Caco-2 (cell line): Measurements from ENCODE around the gene NBAS. TPM values are rescaled to one million over a fixed set of nuclear protein-coding genes. Genes with fewer than 3 reads are reported as not detected.

Source experiments
- BruUV-seq: library from RNA; stranded (reverse); fragments of 400-500 nt; replicated peaks from 2 replicates; lab custom pipeline; 2021; lab: Mats Ljungman, UMichigan
- CTCF ChIA-PET: fragments of 300-600 bp; sonication (Branson Sonifier 250); formaldehyde crosslinking; loops from one replicate; lab custom pipeline; 2022; ENCODE audit warnings: antibody characterized with exemption; lab: Charles Lee
- POLR2A ChIA-PET: fragments of 300-600 bp; sonication (Branson Sonifier 250); formaldehyde crosslinking; loops from one replicate; lab custom pipeline; 2022; ENCODE audit warnings: antibody characterized with exemption; lab: Charles Lee
- DNase-seq, 2 experiments: peaks; one replicate each; pipeline versions ENCODE4 v3.0.0 to v3.0.0-alpha.2; 2020 to 2022
- H3K27me3 ChIP-seq: replicated peaks from 2 replicates; pipeline ENCODE4 v1.6.0; 2011; ENCODE audit warnings: low read length; ENCODE audit not compliant: control insufficient read depth, insufficient read depth
- H3K36me3 ChIP-seq: 2 replicates; pipeline ENCODE4 v1.5.1; 2011; ENCODE audit warnings: low read length; ENCODE audit not compliant: control insufficient read depth, insufficient read depth
- H3K4me1 ChIP-seq: fragments of 250-450 bp; sonication (Bioruptor Pico); 2 replicates; pipeline ENCODE4 v1.5.1; 2020; ENCODE audit warnings: mild to moderate bottlenecking
- H3K4me3 ChIP-seq: 2 replicates; pipeline ENCODE4 v1.5.1; 2011; ENCODE audit warnings: low read depth, mild to moderate bottlenecking, control low read depth, low read length
- H3K9me3 ChIP-seq: fragments of 250-450 bp; sonication (Bioruptor Pico); 2 replicates; pipeline ENCODE4 v1.5.1; 2020; ENCODE audit warnings: mild to moderate bottlenecking, moderate library complexity
- H3K27ac Mint-ChIP-seq: one replicate; pipeline ENCODE4 v1.8.0; 2022; ENCODE audit warnings: mixed read lengths; ENCODE audit not compliant: unreplicated experiment
- H3K27me3 Mint-ChIP-seq: one replicate; pipeline ENCODE4 v1.8.0; 2022; ENCODE audit warnings: mixed read lengths; ENCODE audit not compliant: insufficient read depth, unreplicated experiment
- H3K36me3 Mint-ChIP-seq: one replicate; pipeline ENCODE4 v1.8.0; 2022; ENCODE audit warnings: mild to moderate bottlenecking, mixed read lengths; ENCODE audit not compliant: insufficient read depth, unreplicated experiment
- H3K4me1 Mint-ChIP-seq: one replicate; pipeline ENCODE4 v1.8.0; 2022; ENCODE audit warnings: low read depth, mixed read lengths; ENCODE audit not compliant: unreplicated experiment
- H3K4me3 Mint-ChIP-seq: one replicate; pipeline ENCODE4 v1.8.0; 2022; ENCODE audit warnings: mild to moderate bottlenecking, moderate library complexity, mixed read lengths; ENCODE audit not compliant: unreplicated experiment
- H3K9me3 Mint-ChIP-seq: one replicate; pipeline ENCODE4 v1.8.0; 2022; ENCODE audit warnings: mixed read lengths; ENCODE audit not compliant: unreplicated experiment
- intact Hi-C: fragments of 100-400 bp; cut with micrococcal nuclease; formaldehyde crosslinking; loops from one replicate; pipeline ENCODE4 v1.10.0; 2022; ENCODE audit not compliant: unreplicated experiment
- total RNA-seq: library from RNA; stranded (reverse); gene quantifications from 2 replicates; pipeline ENCODE4 v1.2.3, GENCODE V29; 2022
- TF ChIP-seq, protein P1 (sequence below), 2 experiments: fragments of 200-600 bp in 1 of 2; IDR thresholded peaks; 1 replicate in 1 of 2; 2 replicates in 1 of 2; pipeline versions ENCODE4 v1.5.1 to v1.8.0; 2011 to 2022; ENCODE audit warnings: antibody characterized with exemption in 1 of 2, control low read depth in 1 of 2, inconsistent platforms in 1 of 2, low read depth in 1 of 2, low read length in 1 of 2, mild to moderate bottlenecking in 1 of 2, moderate library complexity in 1 of 2; ENCODE audit not compliant: insufficient read depth in 1 of 2, severe bottlenecking in 1 of 2, unreplicated experiment in 1 of 2

The NBAS gene
- total RNA-seq, 1 experiment from 2014 or later = 31.1 TPM

DNA sequence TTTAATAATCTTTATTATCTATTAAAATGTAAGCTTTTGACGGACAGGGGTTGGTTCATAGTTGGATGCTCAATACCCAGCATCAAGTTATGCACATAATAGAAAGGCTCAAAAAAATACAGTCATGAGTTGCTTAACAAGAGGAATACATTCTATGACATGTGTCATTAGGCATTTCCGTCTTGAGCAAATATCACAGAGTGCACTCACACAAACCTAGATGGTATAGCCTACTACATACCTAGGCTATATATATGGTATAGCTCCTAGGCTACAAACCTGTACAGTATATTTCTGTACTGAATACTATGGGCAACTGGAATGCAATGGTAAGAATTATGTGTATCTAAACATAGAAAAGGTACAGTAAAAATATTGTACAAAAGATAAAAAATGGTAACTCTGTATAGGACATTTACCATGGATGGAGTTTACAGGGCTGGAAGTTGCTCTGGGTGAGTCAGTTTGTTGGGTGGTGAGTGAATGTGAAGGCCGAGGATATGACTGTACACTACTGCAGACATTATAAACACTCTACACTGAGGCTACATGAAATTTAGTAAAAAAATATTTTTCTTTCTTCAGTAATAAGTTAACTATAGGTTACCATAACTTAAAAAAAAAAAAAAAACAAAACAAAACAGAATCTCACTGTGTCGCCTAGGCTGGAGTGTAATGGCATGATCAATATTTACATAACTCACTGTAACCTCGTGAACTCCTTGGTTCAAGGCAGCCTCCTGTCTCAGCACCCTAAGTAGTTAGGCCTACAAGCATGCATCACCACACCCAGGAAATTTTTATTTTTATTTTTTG lies 201.2 kb downstream of the NBAS start:
- CTCF ChIA-PET = no interaction called here
- no peaks in the 10 kb centered on the region for H3K9me3 Mint-ChIP-seq
- TF ChIP-seq, protein P1, sequence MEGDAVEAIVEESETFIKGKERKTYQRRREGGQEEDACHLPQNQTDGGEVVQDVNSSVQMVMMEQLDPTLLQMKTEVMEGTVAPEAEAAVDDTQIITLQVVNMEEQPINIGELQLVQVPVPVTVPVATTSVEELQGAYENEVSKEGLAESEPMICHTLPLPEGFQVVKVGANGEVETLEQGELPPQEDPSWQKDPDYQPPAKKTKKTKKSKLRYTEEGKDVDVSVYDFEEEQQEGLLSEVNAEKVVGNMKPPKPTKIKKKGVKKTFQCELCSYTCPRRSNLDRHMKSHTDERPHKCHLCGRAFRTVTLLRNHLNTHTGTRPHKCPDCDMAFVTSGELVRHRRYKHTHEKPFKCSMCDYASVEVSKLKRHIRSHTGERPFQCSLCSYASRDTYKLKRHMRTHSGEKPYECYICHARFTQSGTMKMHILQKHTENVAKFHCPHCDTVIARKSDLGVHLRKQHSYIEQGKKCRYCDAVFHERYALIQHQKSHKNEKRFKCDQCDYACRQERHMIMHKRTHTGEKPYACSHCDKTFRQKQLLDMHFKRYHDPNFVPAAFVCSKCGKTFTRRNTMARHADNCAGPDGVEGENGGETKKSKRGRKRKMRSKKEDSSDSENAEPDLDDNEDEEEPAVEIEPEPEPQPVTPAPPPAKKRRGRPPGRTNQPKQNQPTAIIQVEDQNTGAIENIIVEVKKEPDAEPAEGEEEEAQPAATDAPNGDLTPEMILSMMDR (IDR thresholded peaks at IDR 0.05; ENCODE audit: insufficient read depth in 1 of 2, low read depth in 1 of 2, low read length in 1 of 2, severe bottlenecking in 1 of 2, unreplicated experiment in 1 of 2) = no peak

DNA sequence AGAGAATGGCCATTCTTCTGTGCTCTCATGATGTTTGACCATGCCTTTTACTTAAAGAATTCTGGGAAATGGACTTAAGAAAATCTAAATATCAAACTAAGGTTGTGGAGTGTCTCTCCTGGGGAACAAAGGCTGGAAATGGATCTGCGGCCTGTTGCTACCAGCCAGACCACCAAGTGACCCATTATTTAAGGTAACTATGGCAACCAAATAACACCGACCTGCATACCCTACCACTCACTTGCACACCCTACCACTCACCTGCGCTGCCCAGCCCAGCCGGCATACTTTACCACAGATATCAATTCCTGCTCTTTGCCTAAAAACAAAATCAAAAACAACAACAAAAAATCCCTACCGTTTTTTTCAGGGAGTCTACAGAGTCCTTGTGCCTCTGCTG lies 203.2 kb downstream of the NBAS start:
- no TSS peak for BruUV-seq
- CTCF ChIA-PET = no interaction called here

More for the DNA sequence above, 201.2 kb downstream of the NBAS start:
- H3K27me3 Mint-ChIP-seq = no peaks in the 10 kb centered on the region
- peaks cover 15% of the 10 kb centered on the region for H3K36me3 Mint-ChIP-seq
- no peak overlapping the region for H3K27ac Mint-ChIP-seq
- no peaks in the 10 kb centered on the region for H3K36me3 ChIP-seq
- H3K27me3 ChIP-seq = no peaks in the 10 kb centered on the region
- H3K4me1 ChIP-seq = no peaks in the 10 kb centered on the region
- POLR2A ChIA-PET = no interaction called here
- no peak overlapping the region for H3K4me3 Mint-ChIP-seq
- no peaks in the 10 kb centered on the region for H3K4me1 Mint-ChIP-seq
- no peaks in the 10 kb centered on the region for H3K9me3 ChIP-seq
- intact Hi-C loops = no loop called here
- BruUV-seq = no TSS peak
- no peak for DNase-seq
- no peak overlapping the region for H3K4me3 ChIP-seq

DNA sequence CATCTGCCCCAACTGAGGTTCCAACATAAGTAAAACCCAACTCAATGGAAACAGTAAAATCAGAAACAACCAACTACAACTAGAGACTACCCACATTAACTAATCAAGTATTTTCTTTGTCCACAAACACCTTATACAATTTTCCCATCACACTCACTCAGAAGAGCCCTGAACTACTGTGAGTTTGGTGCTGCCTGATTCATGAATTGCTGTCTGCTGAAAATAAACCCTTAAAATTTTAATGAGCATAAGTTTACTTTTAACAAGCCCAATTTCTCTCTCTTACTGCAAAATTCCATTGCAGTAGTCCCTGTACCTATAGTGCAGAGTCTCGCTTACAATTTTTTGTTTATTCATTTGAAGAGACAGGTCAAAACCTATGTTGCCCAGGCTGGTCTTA lies 203.9 kb downstream of the NBAS start:
- no TSS peak for BruUV-seq
- no peak for DNase-seq
- Mint-ChIP-seq H3K36me3 (peaks cover 8% of the 10 kb centered on the region), H3K27me3 (no peaks in the 10 kb centered on the region), H3K4me1 (no peaks in the 10 kb centered on the region), H3K27ac (no peak overlapping the region), H3K9me3 (no peaks in the 10 kb centered on the region), H3K4me3 (no peak overlapping the region)
- intact Hi-C loops = no loop called here
- H3K36me3 ChIP-seq = no peaks in the 10 kb centered on the region
- H3K27me3 ChIP-seq = no peaks in the 10 kb centered on the region
- POLR2A ChIA-PET = no interaction called here
- no peak overlapping the region for H3K4me3 ChIP-seq
- CTCF ChIA-PET = no interaction called here
- no peaks in the 10 kb centered on the region for H3K4me1 ChIP-seq
- TF ChIP-seq, protein P1 (IDR thresholded peaks at IDR 0.05; ENCODE audit: insufficient read depth in 1 of 2, low read depth in 1 of 2, low read length in 1 of 2, severe bottlenecking in 1 of 2, unreplicated experiment in 1 of 2) = no peak
- H3K9me3 ChIP-seq = no peaks in the 10 kb centered on the region

More for the DNA sequence above, 203.2 kb downstream of the NBAS start:
- H3K4me3 ChIP-seq = no peak overlapping the region
- no peaks in the 10 kb centered on the region for H3K9me3 ChIP-seq
- intact Hi-C loops = no loop called here
- H3K27me3 ChIP-seq = no peaks in the 10 kb centered on the region
- DNase-seq = no peak
- Mint-ChIP-seq H3K27me3 (no peaks in the 10 kb centered on the region), H3K9me3 (no peaks in the 10 kb centered on the region), H3K4me3 (no peak overlapping the region), H3K27ac (no peak overlapping the region), H3K36me3 (peaks cover 8% of the 10 kb centered on the region), H3K4me1 (no peaks in the 10 kb centered on the region)
- POLR2A ChIA-PET = no interaction called here
- TF ChIP-seq, protein P1 (IDR thresholded peaks at IDR 0.05; ENCODE audit: insufficient read depth in 1 of 2, low read depth in 1 of 2, low read length in 1 of 2, severe bottlenecking in 1 of 2, unreplicated experiment in 1 of 2) = no peak
- no peaks in the 10 kb centered on the region for H3K36me3 ChIP-seq
- H3K4me1 ChIP-seq = no peaks in the 10 kb centered on the region
